Activated CD4-positive, alpha-beta T cell treated with anti-CD3 and anti-CD28 coated beads, Interleukin-2, amount 10 ng/mL, durations not matched to agents 24 days and 14 days (primary cell): ENCODE data around the gene S100A13. TPM values are rescaled to one million over a fixed set of nuclear protein-coding genes. Genes with fewer than 3 reads are reported as not detected.
A peak's percentile ranks its signal among the peaks of the same experiment; 100 is the strongest.
"Not testable (repeated sequence)": the region's sequence is repeated elsewhere in the genome, so short reads cannot be mapped to it uniquely, and the experiment has no call there.

Source experiments
- DNase-seq: peaks from one replicate; pipeline ENCODE4 v3.0.0; 2022
- H3K27ac Mint-ChIP-seq: one replicate; pipeline ENCODE4 v1.8.0; 2022; ENCODE audit warnings: mild to moderate bottlenecking, mixed read lengths
- H3K27me3 Mint-ChIP-seq: one replicate; pipeline ENCODE4 v1.8.0; 2022; ENCODE audit warnings: mixed read lengths
- H3K36me3 Mint-ChIP-seq: one replicate; pipeline ENCODE4 v1.8.0; 2022; ENCODE audit warnings: low read depth, mild to moderate bottlenecking, mixed read lengths
- H3K4me1 Mint-ChIP-seq: one replicate; pipeline ENCODE4 v1.8.0; 2021; ENCODE audit warnings: mixed read lengths
- H3K4me3 Mint-ChIP-seq: one replicate; pipeline ENCODE4 v1.8.0; 2022; ENCODE audit warnings: mild to moderate bottlenecking, moderate library complexity, mixed read lengths
- H3K9me3 Mint-ChIP-seq: one replicate; pipeline ENCODE4 v1.8.0; 2021; ENCODE audit warnings: mixed read lengths
- intact Hi-C: fragments of 100-400 bp; cut with micrococcal nuclease; formaldehyde crosslinking; loops from one replicate; pipeline ENCODE4 v1.15.1; 2023
- total RNA-seq: library from RNA; stranded (reverse); gene quantifications from 2 replicates; pipeline ENCODE4 v1.2.3, GENCODE V29; 2022

The S100A13 gene
- total RNA-seq, 1 donor from 2014 or later = 3.2 TPM

DNA sequence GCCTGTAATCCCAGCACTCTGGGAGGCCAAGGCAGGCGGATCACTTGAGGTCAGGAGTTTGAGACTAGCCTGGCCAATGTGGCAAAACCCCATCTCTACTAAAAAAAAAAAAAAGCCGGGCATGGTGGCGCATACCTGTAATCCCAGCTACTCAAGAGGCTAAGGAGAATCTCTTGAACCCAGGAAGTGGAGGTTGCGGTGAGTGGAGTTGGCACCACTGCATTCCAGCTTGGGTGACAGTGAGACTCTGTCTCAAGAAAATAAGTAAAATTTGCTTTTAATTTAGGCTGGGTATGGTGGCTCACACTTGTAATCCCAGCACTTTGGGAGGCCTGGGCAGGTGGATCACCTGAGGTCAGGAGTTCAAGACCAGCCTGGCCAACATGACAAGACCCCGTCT lies 12.9 kb upstream of the S100A13 start:
- H3K9me3 Mint-ChIP-seq, H3K27ac Mint-ChIP-seq, H3K4me3 Mint-ChIP-seq, intact Hi-C loops, DNase-seq, H3K27me3 Mint-ChIP-seq: not testable (repeated sequence)
- Mint-ChIP-seq H3K36me3 (peaks cover 75% of the 10 kb centered on the region), H3K4me1 (peaks cover 18% of the 10 kb centered on the region)

DNA sequence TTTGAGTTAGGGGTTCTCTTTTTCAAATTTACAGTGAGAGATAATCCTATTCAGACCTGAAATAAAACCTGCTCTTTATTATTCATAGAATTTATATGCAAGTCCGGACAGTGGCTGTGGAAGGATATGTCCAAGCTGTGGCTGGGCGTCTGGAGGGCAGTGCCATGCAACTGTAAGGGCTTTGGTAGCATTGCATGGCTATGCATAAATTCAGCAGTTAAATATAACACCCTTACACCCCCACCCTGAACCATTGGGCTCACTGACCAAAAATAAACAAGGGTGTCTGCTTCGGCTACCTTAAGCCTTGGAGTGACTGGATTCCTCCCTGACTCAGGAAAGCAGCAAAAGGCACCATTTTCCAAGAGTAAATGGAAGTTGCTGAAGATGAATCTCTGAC lies 12.0 kb upstream of the S100A13 start:
- H3K4me3 Mint-ChIP-seq = no peak overlapping the region
- H3K4me1 Mint-ChIP-seq = peaks cover 16% of the 10 kb centered on the region
- H3K36me3 Mint-ChIP-seq = peaks cover 73% of the 10 kb centered on the region
- no peaks in the 10 kb centered on the region for H3K27me3 Mint-ChIP-seq
- intact Hi-C loops = no loop called here
- no peak overlapping the region for H3K27ac Mint-ChIP-seq
- no peaks in the 10 kb centered on the region for H3K9me3 Mint-ChIP-seq
- no peak for DNase-seq

DNA sequence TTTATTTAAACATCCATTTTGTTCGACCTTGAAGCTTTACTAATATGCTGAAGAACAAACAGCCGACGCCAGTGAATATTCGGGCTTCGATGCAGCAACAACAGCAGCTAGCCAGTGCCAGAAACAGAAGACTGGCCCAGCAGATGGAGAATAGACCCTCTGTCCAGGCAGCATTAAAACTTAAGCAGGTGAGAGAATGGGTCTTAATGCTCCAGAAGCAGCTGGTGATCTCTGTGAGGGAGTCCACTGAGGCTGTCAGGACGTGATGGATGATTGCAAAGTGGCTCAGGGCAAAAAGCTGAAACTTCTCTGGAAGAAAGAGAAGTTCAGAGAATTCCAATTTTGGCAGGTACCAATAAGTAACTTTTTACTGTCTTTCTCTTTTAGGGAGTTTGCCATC lies 11.0 kb upstream of the S100A13 start:
- intact Hi-C loops = no loop called here
- peaks cover 65% of the 10 kb centered on the region for H3K36me3 Mint-ChIP-seq
- no peaks in the 10 kb centered on the region for H3K9me3 Mint-ChIP-seq

DNA sequence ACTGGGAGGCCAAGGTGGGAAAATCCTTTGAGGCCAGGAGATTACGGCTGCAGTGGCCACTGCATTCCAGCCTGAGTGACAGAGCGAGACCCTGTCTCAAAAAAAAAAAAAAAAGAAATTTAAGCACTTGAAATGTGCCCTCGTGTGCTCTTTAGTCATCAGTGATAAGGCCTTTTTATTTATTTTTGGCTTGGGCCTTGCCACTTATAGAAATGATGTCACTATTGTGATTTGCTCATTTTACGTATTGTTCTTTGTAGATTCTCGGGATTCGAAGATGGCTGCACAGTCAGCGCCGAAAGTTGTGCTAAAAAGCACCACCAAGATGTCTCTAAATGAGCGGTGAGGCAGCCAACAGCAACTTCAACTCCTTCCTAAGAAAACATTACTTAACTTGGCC lies 9.0 kb upstream of the S100A13 start:
- H3K27ac Mint-ChIP-seq = no peak overlapping the region
- H3K36me3 Mint-ChIP-seq = peaks cover 54% of the 10 kb centered on the region
- no peaks in the 10 kb centered on the region for H3K27me3 Mint-ChIP-seq
- no peak overlapping the region for H3K4me3 Mint-ChIP-seq
- no peak for DNase-seq
- H3K4me1 Mint-ChIP-seq = peaks cover 31% of the 10 kb centered on the region
- no peaks in the 10 kb centered on the region for H3K9me3 Mint-ChIP-seq
- intact Hi-C loops = no loop called here

More for the DNA sequence above, 11.0 kb upstream of the S100A13 start:
- Mint-ChIP-seq H3K27ac (no peak overlapping the region), H3K4me1 (peaks cover 19% of the 10 kb centered on the region), H3K27me3 (no peaks in the 10 kb centered on the region), H3K4me3 (no peak overlapping the region)
- DNase-seq = no peak

DNA sequence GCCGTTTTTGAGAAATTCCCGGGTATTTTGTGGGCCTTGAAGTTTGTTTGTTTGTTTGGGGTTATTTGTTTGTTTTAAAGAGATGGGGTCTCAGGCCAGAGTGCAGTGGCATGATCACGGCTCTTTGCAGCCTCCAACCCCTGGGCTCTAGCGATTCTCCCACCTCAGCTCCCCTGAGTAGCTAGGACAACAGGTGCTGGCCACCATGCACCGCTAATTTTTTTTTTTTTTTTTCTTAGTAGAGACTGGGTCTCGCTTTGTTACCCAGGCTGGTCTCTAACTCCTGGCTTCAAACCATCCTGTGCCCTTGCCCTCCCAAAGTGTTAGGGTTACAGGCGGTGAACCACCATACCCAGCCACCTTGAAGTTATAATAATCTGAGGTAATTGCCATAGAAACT lies 8.6 kb upstream of the S100A13 start:
- Mint-ChIP-seq H3K4me1 (peaks cover 30% of the 10 kb centered on the region), H3K36me3 (peaks cover 49% of the 10 kb centered on the region), H3K4me3 (peak overlapping the region; percentile 91), H3K27me3 (no peaks in the 10 kb centered on the region), H3K9me3 (no peaks in the 10 kb centered on the region), H3K27ac (no peak overlapping the region)
- intact Hi-C loops = no loop called here
- no peak for DNase-seq

DNA sequence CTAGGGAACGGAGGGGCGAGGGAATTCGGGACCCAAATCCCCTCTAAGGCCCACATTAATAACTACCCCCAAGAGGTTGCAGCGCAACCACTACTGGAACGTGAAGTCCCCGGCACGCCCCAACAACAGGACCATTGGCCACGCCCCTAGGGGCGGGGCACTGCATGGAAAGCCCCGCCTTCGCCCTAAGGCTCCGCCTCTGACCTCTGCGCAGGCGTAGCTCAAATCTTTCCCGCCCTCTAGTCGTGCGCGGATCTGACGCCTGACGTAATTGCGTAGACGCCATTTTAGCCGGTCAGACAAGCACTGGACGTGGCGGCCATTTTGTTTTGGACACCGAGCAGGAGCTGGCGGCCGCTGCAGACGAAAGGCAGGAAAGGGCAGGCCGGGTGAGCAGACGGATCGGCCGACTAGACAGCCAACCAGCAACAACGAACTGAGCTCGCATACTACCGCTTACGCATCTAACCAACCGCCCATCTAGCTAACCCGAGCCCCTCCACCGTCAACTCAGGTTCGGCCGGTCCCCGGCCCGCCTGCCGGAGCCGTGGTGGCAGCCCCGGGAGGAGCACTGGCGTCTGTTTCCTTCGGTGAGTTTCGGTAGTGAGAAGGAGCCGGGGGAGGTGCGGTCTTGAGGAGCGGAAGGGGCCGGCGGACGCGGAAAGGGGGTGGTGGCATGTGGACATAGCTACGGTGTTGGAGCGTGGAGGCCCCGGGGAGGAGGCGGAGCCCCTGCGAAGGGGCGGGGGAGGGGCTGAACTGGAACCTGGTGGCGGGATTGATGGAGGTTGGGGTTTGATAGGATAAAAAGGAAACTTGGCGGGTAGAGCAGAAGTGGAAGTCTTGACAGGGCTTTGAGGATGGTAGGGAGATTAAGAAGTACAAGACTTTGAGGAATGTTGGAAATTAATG lies 6.7 kb upstream of the S100A13 start, which contains the start of gene CHTOP:
Gene CHTOP, plus strand, starts transcription at position 313 of the 912 bp plus-strand sequence. CDS start 2,523 bp downstream, outside the sequence.
- no peaks in the 10 kb centered on the region for H3K9me3 Mint-ChIP-seq
- peak; percentile 99 for DNase-seq
- H3K36me3 Mint-ChIP-seq = peaks cover 36% of the 10 kb centered on the region
- intact Hi-C loops = loop anchor here (1.0 to 5.0 kb wide), 5 partner anchors 24 to 102 kb away; partner anchors contain the start of gene SNAPIN
- H3K4me1 Mint-ChIP-seq = peaks cover 34% of the 10 kb centered on the region
- peak within 1 kb of the TSS; percentile 100 for H3K27ac Mint-ChIP-seq
- no peaks in the 10 kb centered on the region for H3K27me3 Mint-ChIP-seq
- peak within 1 kb of the TSS; percentile 91 for H3K4me3 Mint-ChIP-seq

DNA sequence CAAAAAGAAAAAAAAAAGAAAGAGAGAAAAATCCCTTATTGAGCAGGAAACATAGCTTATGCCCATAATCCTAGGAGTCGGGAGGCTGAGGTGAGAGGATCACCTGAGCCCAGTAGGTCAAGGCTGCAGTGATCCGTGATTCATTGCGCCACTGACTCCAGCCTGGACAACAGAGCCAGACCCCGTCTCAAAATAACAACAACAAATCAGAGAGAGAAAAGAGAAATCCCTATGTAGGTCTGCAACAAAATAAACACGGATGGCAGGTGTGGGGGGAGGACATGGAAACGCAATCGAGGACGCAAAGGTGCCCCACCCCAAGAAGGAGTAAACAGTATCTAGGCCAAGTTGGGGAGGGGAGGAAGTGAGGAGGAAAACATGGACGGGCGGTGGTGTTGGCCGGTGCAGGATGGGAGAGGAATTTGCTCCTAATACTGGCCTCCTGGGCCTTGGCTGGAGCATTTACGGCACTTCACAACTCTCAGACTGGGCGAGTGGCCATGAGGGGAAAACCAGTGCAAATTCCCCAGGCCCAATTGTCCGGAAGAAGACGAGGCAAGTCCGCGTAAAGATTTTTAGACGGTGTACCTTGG lies 6.0 kb upstream of the S100A13 start:
- intact Hi-C loops = loop anchor here (5.0 kb wide), 2 partner anchors 61 to 101 kb away; no protein-coding TSS in a partner anchor
- no peak for DNase-seq

DNA sequence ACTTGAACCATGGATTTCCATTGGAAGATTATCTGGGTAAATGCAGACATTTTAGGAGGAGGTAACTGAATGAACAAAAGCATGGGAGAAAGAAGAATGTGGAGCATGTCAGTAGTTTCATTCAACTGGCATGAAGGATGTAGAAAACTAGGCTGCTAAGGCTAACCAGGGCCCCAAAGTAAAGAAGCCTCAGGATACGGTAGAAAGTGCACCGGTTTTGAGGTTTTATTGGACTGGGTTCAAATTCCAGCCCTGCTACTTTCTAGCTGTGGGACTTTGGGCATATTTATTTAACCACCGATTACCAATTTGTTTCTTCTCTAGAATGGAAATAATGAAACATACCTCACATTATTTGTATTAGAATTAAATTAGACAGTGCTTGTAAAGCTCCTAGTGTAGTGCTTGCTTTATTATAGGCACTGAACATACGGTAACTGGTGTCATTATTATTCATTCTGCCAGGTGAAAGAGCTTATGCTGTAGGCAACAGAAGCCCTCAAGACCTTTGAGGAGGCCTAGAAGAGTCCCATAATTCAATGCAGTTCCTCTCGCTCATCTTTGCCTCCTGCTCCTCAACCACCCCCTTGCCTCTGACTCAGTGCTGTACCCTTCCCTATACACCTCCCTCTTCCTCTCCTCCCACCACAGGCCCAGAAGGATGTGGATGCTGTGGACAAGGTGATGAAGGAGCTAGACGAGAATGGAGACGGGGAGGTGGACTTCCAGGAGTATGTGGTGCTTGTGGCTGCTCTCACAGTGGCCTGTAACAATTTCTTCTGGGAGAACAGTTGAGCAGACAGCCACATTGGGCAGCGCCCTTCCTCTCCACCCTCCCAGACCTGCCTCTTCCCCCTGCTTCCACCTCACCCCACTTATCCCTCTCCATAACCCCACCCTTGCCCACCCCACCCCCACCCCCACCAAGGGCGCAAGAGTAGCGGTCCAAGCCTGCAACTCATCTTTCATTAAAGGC lies 4.0 kb upstream of the S100A13 start:
- no peaks in the 10 kb centered on the region for H3K9me3 Mint-ChIP-seq
- intact Hi-C loops = loop anchor here (5.0 kb wide), 2 partner anchors 59 to 99 kb away; no protein-coding TSS in a partner anchor
- no peaks in the 10 kb centered on the region for H3K27me3 Mint-ChIP-seq
- H3K4me1 Mint-ChIP-seq = peaks cover 24% of the 10 kb centered on the region
- H3K36me3 Mint-ChIP-seq = peaks cover 17% of the 10 kb centered on the region
- peak overlapping the region; percentile 61 for H3K27ac Mint-ChIP-seq
- no peak overlapping the region for H3K4me3 Mint-ChIP-seq
- no peak for DNase-seq

More for the DNA sequence above, 6.0 kb upstream of the S100A13 start:
- Mint-ChIP-seq H3K36me3 (peaks cover 30% of the 10 kb centered on the region), H3K4me1 (peaks cover 34% of the 10 kb centered on the region), H3K27ac (peak overlapping the region; percentile 100), H3K27me3 (no peaks in the 10 kb centered on the region), H3K9me3 (no peaks in the 10 kb centered on the region), H3K4me3 (peak overlapping the region; percentile 91)

DNA sequence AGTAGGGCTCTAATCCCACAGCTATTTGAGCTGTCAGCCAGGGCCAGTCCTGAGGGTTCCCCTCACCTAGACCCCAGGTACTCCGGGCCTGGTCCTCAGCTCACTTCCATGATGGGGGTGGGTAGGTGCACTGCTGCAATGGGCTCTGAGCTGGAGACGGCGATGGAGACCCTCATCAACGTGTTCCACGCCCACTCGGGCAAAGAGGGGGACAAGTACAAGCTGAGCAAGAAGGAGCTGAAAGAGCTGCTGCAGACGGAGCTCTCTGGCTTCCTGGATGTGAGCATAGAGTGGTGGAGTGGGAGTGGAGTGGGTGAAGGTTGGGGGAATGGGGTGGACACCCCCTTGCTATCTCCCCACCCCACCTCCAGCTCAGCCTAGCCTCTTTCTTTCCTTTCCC lies 3.1 kb upstream of the S100A13 start:
- DNase-seq = no peak
- Mint-ChIP-seq H3K27me3 (no peaks in the 10 kb centered on the region), H3K36me3 (peaks cover 11% of the 10 kb centered on the region), H3K27ac (no peak overlapping the region), H3K4me1 (peaks cover 24% of the 10 kb centered on the region), H3K9me3 (no peaks in the 10 kb centered on the region), H3K4me3 (no peak overlapping the region)
- intact Hi-C loops = loop anchor here (5.0 kb wide), 2 partner anchors 58 to 98 kb away; no protein-coding TSS in a partner anchor

DNA sequence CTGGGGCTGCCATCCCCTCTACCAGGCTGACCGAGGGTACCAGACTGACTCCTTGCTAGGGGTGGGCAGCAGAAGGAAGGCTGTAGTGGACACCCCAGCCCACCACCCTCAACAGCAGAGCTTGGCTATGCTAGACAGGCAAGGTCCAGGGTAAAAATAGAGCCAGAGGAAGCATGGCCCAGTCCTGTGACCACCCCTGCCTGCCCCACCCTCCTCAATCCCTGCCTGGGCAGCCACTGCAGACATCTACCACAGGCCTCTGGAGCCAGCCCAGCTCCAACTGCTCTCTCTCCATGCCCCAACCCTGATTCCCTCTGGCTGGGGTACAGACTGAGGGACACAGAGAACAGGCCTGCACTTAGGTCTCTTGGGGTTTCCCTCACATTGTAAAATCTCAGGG lies 2.7 kb upstream of the S100A13 start:
- Mint-ChIP-seq H3K36me3 (peaks cover 10% of the 10 kb centered on the region), H3K4me1 (peaks cover 24% of the 10 kb centered on the region), H3K9me3 (no peaks in the 10 kb centered on the region), H3K27me3 (no peaks in the 10 kb centered on the region), H3K27ac (no peak overlapping the region), H3K4me3 (no peak overlapping the region)
- intact Hi-C loops = loop anchor here (5.0 kb wide), 2 partner anchors 58 to 98 kb away; no protein-coding TSS in a partner anchor
- DNase-seq = no peak

DNA sequence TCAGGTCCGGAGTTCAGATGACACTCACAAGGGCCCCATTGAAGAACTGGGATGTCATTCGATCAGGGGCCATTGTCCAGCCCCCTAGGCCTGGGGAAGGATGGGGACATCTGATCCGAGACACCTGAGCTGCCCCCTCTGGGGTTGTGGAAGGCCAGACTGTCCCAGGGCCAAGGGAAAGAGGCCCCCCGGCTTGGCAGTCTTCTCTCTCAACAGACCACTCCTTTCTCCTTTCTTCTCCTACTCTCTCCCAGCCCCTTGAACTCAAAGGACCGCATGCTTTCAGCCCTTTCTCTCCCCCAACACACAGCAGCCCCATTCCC lies 2.0 kb upstream of the S100A13 start:
- intact Hi-C loops = no loop called here
- Mint-ChIP-seq H3K9me3 (no peaks in the 10 kb centered on the region), H3K4me1 (peaks cover 23% of the 10 kb centered on the region), H3K27me3 (no peaks in the 10 kb centered on the region), H3K27ac (peak overlapping the region; percentile 21), H3K36me3 (peaks cover 6% of the 10 kb centered on the region), H3K4me3 (no peak overlapping the region)
- DNase-seq = no peak

DNA sequence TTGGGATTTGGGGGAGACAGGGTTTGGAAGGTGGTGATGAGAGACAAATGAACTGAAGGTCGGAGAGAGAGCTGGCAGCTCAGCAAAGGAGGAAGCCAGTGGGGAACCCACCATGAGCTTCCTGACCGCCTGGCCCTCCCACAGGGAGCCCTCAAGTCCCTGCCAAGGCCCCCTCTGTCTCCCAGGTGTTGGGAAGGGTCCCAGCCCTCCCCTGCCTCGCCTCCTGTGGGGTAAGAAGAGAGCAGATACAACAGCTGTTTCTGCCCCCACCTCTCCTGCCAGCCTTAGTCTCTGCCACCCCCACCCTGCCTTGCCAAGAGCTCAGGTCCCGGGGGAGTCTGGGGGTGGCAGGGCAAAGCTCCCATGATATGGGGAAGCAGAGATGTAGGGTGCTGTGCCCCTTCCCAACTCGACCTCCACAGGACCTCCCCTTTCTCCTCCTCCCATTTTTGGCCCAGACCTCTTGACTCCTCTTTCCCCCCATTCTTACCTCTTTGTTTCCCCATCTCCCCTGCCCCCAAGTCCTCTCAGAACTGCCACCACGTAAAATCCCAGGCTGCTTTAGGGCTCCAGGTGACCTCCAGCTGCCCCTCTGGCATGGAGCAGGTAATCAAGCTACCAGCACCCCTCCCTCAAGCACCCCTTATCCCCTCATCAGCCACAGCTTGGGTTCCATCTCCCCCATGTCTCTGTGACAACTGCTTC lies 1.5 kb upstream of the S100A13 start:
- H3K4me1 Mint-ChIP-seq = peaks cover 23% of the 10 kb centered on the region
- H3K27me3 Mint-ChIP-seq = no peaks in the 10 kb centered on the region
- H3K4me3 Mint-ChIP-seq = no peak overlapping the region
- no peak overlapping the region for H3K27ac Mint-ChIP-seq
- H3K9me3 Mint-ChIP-seq = no peaks in the 10 kb centered on the region
- no peak for DNase-seq
- H3K36me3 Mint-ChIP-seq = peaks cover 3% of the 10 kb centered on the region
- intact Hi-C loops = no loop called here
